Endodermal cell (in vitro differentiated cells): ENCODE results near the gene ANKS1B. TPM values are rescaled to one million over a fixed set of nuclear protein-coding genes. Genes with fewer than 3 reads are reported as not detected.

Experiments
- DNase-seq: peaks from one replicate; pipeline ENCODE4 v3.0.0-alpha.2; 2017
- H3K27ac ChIP-seq: 2 replicates; pipeline ENCODE4 v1.5.1; 2013; ENCODE audit warnings: mild to moderate bottlenecking, low read depth, low read length, moderate library complexity
- H3K27me3 ChIP-seq: 2 replicates; pipeline ENCODE4 v1.6.1; 2013; ENCODE audit warnings: mild to moderate bottlenecking, low read length, moderate library complexity; ENCODE audit not compliant: insufficient read depth, control insufficient read depth, poor library complexity, severe bottlenecking
- H3K36me3 ChIP-seq: 2 replicates; pipeline ENCODE4 v1.7.0; 2013; ENCODE audit warnings: mild to moderate bottlenecking, low read length, moderate library complexity; ENCODE audit not compliant: control insufficient read depth, insufficient read depth
- H3K4me1 ChIP-seq: one replicate; pipeline ENCODE4 v1.7.0; 2013; ENCODE audit warnings: low read length; ENCODE audit not compliant: control insufficient read depth, insufficient read depth
- H3K4me3 ChIP-seq: 2 replicates; pipeline ENCODE4 v1.5.1; 2013; ENCODE audit warnings: mild to moderate bottlenecking, low read length, moderate library complexity
- H3K9ac ChIP-seq: 2 replicates; pipeline ENCODE4 v1.6.1; 2013; ENCODE audit warnings: mild to moderate bottlenecking, low read length, moderate library complexity; ENCODE audit not compliant: poor library complexity, severe bottlenecking; ENCODE audit errors: extremely low read depth
- H3K9me3 ChIP-seq: 2 replicates; pipeline ENCODE4 v1.6.1; 2013; ENCODE audit warnings: mild to moderate bottlenecking, low read length, moderate library complexity; ENCODE audit not compliant: control insufficient read depth
- H3K27ac Mint-ChIP-seq: 2 replicates; pipeline ENCODE4 v1.8.0; 2020; ENCODE audit warnings: mixed read lengths
- H3K27me3 Mint-ChIP-seq: 2 replicates; pipeline ENCODE4 v1.8.0; 2021; ENCODE audit warnings: mild to moderate bottlenecking, mixed read lengths; ENCODE audit not compliant: insufficient read depth
- H3K36me3 Mint-ChIP-seq: 2 replicates; pipeline ENCODE4 v1.8.0; 2020; ENCODE audit warnings: low read depth, mixed read lengths
- H3K4me1 Mint-ChIP-seq: 2 replicates; pipeline ENCODE4 v1.8.0; 2020; ENCODE audit warnings: mixed read lengths
- H3K4me3 Mint-ChIP-seq: 2 replicates; pipeline ENCODE4 v1.8.0; 2020; ENCODE audit warnings: mild to moderate bottlenecking, moderate library complexity, mixed read lengths
- H3K9me3 Mint-ChIP-seq: 2 replicates; pipeline ENCODE4 v1.8.0; 2020; ENCODE audit warnings: mild to moderate bottlenecking, mixed read lengths
- CTCF ChIP-seq: fragments of 200-600 bp; sonication (generic); conservative IDR thresholded peaks from 2 replicates; pipeline ENCODE4 v1.5.0; 2021; ENCODE audit warnings: antibody characterized with exemption, mild to moderate bottlenecking
- WGBS, 2 experiments: methylation state at CpG; one replicate each; pipeline versions ENCODE4 v1.1.5 to v1.1.7; 2013; ENCODE audit warnings: missing lambda C conversion rate in 2 of 2, mixed read lengths in 1 of 2; ENCODE audit not compliant: insufficient coverage in 1 of 2, insufficient read length in 1 of 2; 5-methylcytosine and 5-hydroxymethylcytosine counted together
- total RNA-seq, 2 donors: library from RNA; stranded (reverse); fragmentation: NEBNext Ultra II Directional in 1 of 2; extraction: Animal tissue kit (Norgen Biotek cat#: 25700) in 1 of 2; gene quantifications; 2 replicates in 1 of 2; 3 replicates in 1 of 2; pipeline ENCODE4 v1.2.1, GENCODE V29; 2021

The ANKS1B gene
- total RNA-seq, 2 donors from 2014 or later, result 28.5 to 65.8 TPM

DNA sequence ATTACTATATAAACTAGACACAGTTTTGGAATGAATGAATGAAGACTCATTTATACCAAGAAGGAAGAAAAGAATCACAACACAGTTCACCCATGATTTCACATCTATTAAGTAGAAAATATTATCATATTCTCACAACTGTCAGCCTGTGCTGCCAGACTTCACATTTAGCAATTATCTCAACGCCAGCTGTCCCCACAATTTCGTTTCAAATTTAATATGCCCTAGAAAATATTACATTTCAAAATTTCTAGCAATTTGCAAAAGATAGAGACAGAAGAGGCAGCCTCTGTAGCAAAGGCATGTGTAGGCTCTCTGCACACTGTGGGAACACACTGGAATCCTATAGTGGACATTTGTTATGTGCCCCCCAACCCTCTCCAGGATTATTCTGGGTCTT is 83.6 kb downstream of the ANKS1B start:
- WGBS, 2 experiments, result 81 to 83% methylated on average over 1 to 2 of the region's 2 CpGs
- no peaks in the 10 kb centered on the region for H3K27me3 ChIP-seq
- Mint-ChIP-seq H3K4me3 (no peak overlapping the region), H3K36me3 (no peaks in the 10 kb centered on the region), H3K9me3 (no peaks in the 10 kb centered on the region), H3K4me1 (peaks cover 11% of the 10 kb centered on the region), H3K27me3 (no peaks in the 10 kb centered on the region), H3K27ac (no peak overlapping the region)
- no peaks in the 10 kb centered on the region for H3K36me3 ChIP-seq
- no peaks in the 10 kb centered on the region for H3K9me3 ChIP-seq
- no peak for TF ChIP-seq CTCF
- H3K4me1 ChIP-seq, result no peaks in the 10 kb centered on the region
- H3K9ac ChIP-seq, result no peak overlapping the region
- DNase-seq, result no peak
- no peak overlapping the region for H3K27ac ChIP-seq
- H3K4me3 ChIP-seq, result no peak overlapping the region

DNA sequence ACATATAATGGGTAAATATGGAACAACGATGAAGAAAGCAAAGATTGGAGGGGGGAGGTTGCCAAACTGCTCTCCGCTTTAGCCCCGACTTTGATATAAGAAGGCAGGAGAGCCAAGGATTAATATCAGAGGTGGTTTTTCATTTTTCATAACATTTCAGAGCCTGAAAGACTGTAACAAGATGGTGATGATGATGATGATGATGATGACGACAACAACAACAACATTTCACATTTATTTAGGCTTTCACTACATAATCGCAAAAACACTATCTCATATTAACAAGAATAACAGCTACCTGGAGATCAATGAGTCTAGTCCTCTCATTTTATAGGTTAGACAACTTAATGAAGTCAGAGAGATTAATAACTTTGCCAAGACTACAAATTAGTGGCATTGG is 86.1 kb downstream of the ANKS1B start:
- WGBS, 2 experiments, result 84 to 90% methylated on average over 3 to 5 of the region's 5 CpGs
- no peak overlapping the region for H3K9ac ChIP-seq
- no peak for DNase-seq
- no peak overlapping the region for H3K4me3 ChIP-seq
- peaks cover 3% of the 10 kb centered on the region for H3K9me3 ChIP-seq
- no peaks in the 10 kb centered on the region for H3K27me3 ChIP-seq
- no peak for TF ChIP-seq CTCF
- no peaks in the 10 kb centered on the region for H3K4me1 ChIP-seq
- no peaks in the 10 kb centered on the region for H3K27me3 Mint-ChIP-seq
- H3K27ac Mint-ChIP-seq, result no peak overlapping the region
- no peak overlapping the region for H3K27ac ChIP-seq
- H3K36me3 ChIP-seq, result no peaks in the 10 kb centered on the region
- H3K4me3 Mint-ChIP-seq, result no peak overlapping the region
- peaks cover 3% of the 10 kb centered on the region for H3K9me3 Mint-ChIP-seq
- no peaks in the 10 kb centered on the region for H3K4me1 Mint-ChIP-seq
- no peaks in the 10 kb centered on the region for H3K36me3 Mint-ChIP-seq

DNA sequence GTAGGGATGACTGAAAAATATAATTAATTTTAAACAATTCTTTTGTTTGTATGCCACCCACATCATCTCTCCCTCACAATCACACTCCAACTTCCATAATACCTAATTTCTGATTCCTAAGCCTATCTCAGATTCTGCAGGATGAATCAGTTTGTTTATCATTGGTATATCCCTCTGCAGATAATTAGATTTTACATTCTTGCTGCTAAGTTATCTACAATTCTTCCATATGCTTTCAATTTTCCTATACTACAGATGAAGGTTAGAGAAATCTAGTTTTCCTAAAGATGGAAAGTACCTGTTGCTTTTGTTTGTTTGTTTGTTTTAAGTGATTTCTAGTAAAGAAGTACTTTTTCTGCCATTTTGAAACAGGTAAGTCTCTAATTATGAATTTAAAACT is 105.3 kb downstream of the ANKS1B start:
- no peak overlapping the region for H3K27ac Mint-ChIP-seq
- Histone ChIP-seq H3K4me1 (no peaks in the 10 kb centered on the region), H3K4me3 (no peak overlapping the region), H3K27ac (no peak overlapping the region), H3K36me3 (no peaks in the 10 kb centered on the region), H3K9me3 (no peaks in the 10 kb centered on the region), H3K27me3 (no peaks in the 10 kb centered on the region), H3K9ac (no peak overlapping the region)
- H3K4me3 Mint-ChIP-seq, result no peak overlapping the region
- DNase-seq, result no peak
- no peaks in the 10 kb centered on the region for H3K9me3 Mint-ChIP-seq
- H3K27me3 Mint-ChIP-seq, result no peaks in the 10 kb centered on the region
- no peak for TF ChIP-seq CTCF
- H3K4me1 Mint-ChIP-seq, result peaks cover 14% of the 10 kb centered on the region
- no peaks in the 10 kb centered on the region for H3K36me3 Mint-ChIP-seq
